22Rv1 (cell line): ENCODE measurements around the gene PSD2.
"Not testable (repeated sequence)": the region's sequence is repeated elsewhere in the genome, so short reads cannot be mapped to it uniquely, and the experiment has no call there.

Source experiments
- H3K27ac ChIP-seq: fragments of 450-650 bp; 2 replicates; pipeline ENCODE4 v1.5.1; 2017
- ZFX ChIP-seq: fragments of 450-650 bp; IDR thresholded peaks from 2 replicates; pipeline ENCODE4 v1.6.1; 2017; ENCODE audit warnings: antibody characterized with exemption, borderline replicate concordance
- TF ChIP-seq, protein P1 (sequence below): fragments of 450-650 bp; IDR thresholded peaks from 2 replicates; pipeline ENCODE4 v1.5.1; 2017; ENCODE audit warnings: mild to moderate bottlenecking

PSD2 gene

DNA sequence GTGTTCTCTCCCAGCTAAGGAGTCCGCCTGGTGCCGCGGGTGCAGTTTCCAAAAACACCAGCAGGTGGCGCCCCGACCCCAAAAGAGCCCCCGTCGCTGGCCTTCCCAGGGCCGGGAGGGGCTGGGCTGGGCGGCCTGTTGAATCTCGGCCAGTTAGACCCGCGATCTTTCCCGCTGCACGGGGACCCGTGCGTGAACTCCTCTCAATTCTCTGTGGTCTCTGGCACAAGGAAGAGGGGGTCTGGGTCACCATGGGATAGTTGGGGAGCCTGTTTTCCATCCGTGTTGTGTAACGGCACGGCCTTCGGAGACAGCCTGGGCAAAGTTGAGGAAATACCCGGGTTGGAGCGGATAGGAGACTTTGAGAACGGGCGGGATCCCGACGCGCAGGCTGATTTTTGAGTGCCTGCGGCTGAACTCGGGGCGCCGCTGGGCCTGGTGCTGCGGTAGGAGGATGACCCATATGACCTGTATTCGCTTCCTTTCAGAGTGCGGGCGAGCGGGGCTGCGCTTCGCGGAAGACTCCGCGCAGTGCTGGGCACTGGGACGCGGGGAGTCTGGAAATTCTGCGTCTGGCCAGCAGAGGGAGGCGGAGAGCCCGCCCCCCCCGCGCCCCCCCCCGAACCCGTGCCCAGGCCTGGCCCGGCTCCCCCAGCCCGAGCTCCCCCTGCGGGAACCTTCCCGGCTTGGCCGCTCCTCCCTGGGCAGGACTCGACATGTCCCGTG lies 7.9 kb upstream of the PSD2 start:
- TF ChIP-seq ZFX: no peak
- TF ChIP-seq, protein P1, sequence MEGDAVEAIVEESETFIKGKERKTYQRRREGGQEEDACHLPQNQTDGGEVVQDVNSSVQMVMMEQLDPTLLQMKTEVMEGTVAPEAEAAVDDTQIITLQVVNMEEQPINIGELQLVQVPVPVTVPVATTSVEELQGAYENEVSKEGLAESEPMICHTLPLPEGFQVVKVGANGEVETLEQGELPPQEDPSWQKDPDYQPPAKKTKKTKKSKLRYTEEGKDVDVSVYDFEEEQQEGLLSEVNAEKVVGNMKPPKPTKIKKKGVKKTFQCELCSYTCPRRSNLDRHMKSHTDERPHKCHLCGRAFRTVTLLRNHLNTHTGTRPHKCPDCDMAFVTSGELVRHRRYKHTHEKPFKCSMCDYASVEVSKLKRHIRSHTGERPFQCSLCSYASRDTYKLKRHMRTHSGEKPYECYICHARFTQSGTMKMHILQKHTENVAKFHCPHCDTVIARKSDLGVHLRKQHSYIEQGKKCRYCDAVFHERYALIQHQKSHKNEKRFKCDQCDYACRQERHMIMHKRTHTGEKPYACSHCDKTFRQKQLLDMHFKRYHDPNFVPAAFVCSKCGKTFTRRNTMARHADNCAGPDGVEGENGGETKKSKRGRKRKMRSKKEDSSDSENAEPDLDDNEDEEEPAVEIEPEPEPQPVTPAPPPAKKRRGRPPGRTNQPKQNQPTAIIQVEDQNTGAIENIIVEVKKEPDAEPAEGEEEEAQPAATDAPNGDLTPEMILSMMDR: peak; percentile 88
- no peak overlapping the region for H3K27ac ChIP-seq

DNA sequence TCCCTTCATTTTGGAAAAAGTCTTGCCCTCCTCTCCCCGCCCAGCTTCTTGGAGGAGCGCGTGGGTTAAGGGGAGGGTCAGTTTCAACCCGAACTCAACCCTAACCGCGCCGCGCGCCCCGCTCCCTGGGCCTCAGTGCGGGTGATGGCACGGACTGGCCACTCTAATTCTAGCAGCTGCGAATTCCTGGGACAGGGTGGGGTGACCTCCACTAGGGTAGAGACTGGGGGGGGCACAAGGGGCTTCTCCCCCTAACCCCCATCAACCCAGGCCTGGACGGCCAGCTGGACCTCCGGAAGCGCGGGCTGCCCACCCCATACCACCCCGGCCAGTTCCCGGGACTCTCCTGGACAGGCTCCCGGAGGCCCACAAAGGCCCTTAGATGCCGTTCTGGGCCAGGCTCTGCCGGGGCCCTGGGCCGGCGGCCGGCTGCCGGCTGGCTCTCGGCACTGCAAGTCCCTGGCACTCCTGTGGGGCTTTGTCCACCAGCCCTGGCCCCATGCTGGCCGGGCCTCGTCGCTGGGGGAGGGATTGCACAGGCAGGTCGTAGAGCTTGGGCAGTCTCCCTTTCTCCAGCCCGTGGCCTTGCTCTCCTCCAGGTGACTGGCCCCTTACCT lies 7.2 kb upstream of the PSD2 start:
- no peak overlapping the region for H3K27ac ChIP-seq
- no peak for TF ChIP-seq ZFX
- TF ChIP-seq, protein P1: no peak

DNA sequence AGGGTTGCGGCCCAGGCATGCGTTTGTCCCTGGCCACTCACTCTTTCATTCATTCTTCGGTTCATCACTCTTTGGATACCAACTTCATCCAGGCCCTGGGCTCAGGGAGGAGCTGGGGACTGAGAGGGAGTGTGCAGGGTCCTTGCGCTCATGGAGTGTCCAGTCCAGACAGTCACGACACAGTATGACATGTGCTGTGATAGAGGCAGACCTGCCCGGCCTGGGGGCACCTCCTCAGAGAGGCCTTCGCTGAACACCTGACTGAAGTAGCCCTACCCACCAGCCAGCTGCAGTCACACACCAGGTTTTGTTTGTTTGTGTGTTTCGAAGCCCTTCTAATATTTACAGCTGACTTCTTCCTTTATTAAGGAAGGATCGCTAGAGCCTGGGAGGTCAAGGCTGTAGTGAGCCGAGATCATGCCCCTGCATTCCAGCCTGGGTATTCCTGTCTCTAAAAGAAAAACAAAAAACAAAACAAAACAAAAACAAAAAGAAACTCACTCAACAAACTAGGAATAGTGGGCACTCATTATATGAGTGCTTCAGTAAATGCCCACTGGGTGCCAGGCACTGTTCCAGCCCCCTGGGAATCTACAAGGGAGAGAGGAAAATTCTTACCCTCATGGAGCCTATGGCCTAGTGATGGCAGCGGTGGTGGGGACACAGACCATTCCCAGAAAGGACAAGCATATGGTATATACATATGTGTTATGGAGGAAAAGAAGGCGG lies 6.3 kb upstream of the PSD2 start:
- no peak overlapping the region for H3K27ac ChIP-seq
- TF ChIP-seq ZFX: no peak
- TF ChIP-seq, protein P1: no peak

DNA sequence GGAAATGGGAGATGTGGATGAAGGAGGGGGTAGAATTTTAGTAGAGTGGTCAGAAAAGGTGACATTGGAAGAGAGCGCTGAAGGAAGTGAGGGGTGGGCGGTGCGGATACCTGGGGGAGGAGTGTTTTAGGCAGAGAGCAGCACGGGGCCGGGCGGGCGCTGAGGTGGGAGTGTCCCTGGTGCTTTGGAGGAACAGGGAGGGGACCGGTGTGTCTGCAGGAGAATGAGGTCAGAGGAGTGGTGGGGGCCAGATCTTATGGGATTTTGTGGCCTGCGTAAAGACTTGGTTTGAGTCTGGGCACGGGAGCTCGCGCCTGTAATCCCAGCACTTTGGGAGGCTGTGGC lies 5.8 kb upstream of the PSD2 start:
- no peak for TF ChIP-seq ZFX
- TF ChIP-seq, protein P1: no peak
- no peak overlapping the region for H3K27ac ChIP-seq

DNA sequence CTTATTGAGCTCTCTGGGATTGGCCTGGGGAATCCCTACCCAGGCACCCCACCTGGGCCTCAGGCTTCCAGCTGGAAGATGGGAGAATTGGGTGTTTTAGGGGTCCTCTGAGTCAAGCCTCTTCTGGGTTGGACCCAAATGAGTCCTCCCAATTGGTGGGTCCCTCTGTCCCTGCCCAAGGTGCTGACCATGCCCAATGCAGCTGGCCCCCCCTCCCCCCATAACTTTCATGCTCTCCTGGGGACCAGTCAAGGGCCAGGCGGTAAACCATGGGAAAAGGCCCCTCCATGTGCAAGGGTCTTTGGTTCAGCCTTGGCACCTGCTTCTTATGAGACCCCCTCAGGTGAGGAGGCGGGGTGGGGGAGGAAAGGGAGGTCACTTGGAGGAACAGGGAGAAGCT lies 3.4 kb upstream of the PSD2 start:
- H3K27ac ChIP-seq: no peak overlapping the region
- TF ChIP-seq, protein P1: no peak
- TF ChIP-seq ZFX: no peak

DNA sequence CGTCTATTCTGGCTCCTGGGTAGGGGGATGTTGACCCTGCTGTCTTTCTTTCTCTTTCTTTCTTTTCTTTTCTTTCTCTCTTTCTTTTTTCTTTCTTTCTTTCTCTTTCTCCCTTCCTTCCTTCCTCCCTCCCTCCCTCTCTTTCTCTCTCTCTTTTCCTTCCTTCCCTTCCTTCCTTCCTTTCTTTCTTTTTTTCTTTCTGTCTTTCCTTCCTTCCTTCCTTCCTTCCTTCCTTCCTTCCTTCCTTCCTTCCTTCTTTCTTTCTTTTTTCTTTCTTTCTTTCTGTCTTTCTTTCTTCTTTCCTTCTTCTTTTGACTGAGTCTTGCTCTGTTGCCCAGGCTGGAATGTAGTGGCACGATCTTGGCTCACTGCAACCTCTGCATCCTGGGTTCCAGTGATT lies 3.0 kb upstream of the PSD2 start:
- H3K27ac ChIP-seq: not testable (repeated sequence)

DNA sequence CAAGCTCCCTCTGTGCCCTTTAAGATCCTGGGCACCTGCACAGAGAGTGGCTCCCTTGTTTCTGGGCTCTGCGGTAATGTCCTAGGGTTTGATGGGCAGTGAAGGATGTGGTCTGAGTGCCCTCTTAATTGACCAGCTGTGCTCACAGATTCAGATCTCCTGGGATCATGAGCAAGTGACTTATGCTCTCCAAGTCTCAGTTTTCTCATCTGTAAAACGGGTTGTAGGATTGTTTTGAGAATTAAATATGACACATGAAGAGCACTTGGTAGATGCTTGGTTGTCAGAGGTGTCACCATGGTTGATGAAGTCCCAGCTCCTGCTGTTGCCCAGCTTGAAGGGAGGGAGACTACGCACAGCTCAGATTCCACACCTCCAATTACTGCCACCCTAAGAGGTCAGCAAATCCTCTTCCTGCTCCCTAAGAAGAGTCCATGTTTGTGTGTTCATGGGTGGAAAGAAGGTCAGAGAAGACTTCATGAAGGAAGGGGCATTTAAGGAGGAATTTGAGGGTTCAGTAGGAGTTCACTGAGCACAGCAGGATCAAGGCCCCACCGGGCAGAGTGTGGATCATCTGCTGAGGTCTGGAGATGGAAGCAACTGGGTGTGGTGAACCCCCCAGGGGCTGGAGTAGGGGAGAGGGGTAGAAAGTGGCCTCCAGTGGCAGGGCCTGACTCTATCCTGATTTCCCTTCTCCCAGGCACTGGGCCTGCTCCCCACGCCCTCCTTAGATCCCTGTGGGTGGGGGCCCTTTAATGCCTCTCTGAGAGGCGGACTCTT lies 1.4 kb upstream of the PSD2 start:
- no peak for TF ChIP-seq ZFX
- TF ChIP-seq, protein P1: no peak
- H3K27ac ChIP-seq: no peak overlapping the region
